ENCODE data around the gene TBC1D22B.

GRCh38 chr6:37321101-37321500 is 63.5 kb downstream of the TBC1D22B start:
- TF ChIP-seq POLR2A (IDR thresholded peaks at IDR 0.05; ENCODE audit: low read length) (no peak), GATA1 (IDR thresholded peaks at IDR 0.05; ENCODE audit: low read depth, low read length) (no peak)
